Aortic smooth muscle cell (primary cell): ENCODE data around the gene WBP4. TPM values are rescaled to one million over a fixed set of nuclear protein-coding genes. Genes with fewer than 3 reads are reported as not detected.

Experiments
- total RNA-seq: library from RNA; depleted of rRNA; stranded (reverse); fragments of >200 nt; gene quantifications from 2 replicates; pipeline ENCODE4 v1.2.3, GENCODE V29; 2014

WBP4 gene, protein sequence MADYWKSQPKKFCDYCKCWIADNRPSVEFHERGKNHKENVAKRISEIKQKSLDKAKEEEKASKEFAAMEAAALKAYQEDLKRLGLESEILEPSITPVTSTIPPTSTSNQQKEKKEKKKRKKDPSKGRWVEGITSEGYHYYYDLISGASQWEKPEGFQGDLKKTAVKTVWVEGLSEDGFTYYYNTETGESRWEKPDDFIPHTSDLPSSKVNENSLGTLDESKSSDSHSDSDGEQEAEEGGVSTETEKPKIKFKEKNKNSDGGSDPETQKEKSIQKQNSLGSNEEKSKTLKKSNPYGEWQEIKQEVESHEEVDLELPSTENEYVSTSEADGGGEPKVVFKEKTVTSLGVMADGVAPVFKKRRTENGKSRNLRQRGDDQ
- total RNA-seq, result 8.6 and 9.2 TPM in 2 replicates

DNA sequence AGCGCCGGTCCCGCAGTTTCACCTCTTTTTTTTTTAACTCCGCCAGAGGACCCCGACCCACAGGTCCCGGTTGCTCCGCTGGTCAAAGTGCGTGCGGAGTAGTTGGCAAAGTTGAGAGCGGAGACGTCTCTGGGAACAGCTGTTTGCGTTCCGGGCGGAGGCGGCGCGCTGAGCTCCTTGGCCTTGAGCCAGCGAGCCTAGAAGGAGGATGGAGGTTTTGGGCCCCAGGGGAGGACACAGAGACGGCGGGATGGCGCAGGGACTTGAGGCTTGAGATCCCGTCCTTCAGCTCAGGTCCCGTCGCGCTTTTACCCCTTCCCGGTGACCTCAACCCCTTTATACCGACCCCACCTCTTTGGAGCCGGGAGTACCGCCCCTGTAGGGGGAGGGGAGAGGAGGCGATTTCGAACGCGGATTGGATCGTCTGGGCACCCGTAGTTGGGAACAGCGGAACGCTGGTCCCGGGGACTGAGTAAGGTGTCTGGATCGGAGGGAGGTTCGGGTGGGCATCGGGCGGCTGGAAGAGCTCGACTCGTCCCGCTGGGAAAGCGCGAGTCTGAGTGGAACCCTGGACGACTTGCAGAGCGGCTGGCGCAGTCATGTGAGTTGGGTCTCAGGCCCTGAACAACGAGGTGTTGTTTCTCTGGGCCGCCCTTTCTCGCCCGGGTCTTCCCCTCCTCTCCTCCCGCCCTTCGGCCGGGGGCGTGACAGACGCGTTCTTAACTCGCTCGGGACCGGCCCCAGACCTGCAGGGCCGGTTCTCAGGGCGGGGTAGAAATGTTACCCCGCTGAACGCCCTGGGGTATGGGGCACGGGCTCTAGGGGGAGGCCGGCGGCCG lies at the start of gene WBP4:
WBP4 (plus strand) TSS at position 435 of the 839 bp plus-strand sequence; CDS start at position 600, 165 bp downstream.

GRCh38 chr13:41019011-41019487 lies 42.3 kb upstream of the WBP4 start, which contains the start of gene ELF1:
ELF1 (minus strand) TSS chr13:41019316; CDS start chr13:40982054, 37,262 bp downstream.

GRCh38 chr13:41132512-41133152 lies 71.3 kb downstream of the WBP4 start, which contains the start of gene KBTBD6:
KBTBD6 (minus strand) TSS chr13:41132802; CDS start chr13:41132511, 291 bp downstream.

Other genes starting within 250 kb of the WBP4 start
- 30.9 and 34.6 TPM in 2 replicates for gene ELF1, start 42.2 kb upstream of the WBP4 start, total RNA-seq
- gene KBTBD6, start 71.3 kb downstream of the WBP4 start, total RNA-seq, result 7.1 and 7.8 TPM in 2 replicates
- 7.0 and 8.1 TPM in 2 replicates for gene KBTBD7, start 133.1 kb downstream of the WBP4 start, total RNA-seq
- gene MTRF1, start 202.1 kb downstream of the WBP4 start, total RNA-seq, result 9.8 and 11.0 TPM in 2 replicates
- 6.6 and 7.2 TPM in 2 replicates for gene NAA16, start 249.8 kb downstream of the WBP4 start, total RNA-seq